Gastrocnemius medialis (tissue), 4 donors: ENCODE data around the gene OR7D2.

ENCODE experiments used
- CTCF ChIP-seq, 5 experiments: fragments of 450-650 bp in 3 of 5; fragments of 200-600 bp in 2 of 5; sonication (generic) in 2 of 5; IDR thresholded peaks in 4 of 5; conservative IDR thresholded peaks in 1 of 5; 1 replicate in 4 of 5; 2 replicates in 1 of 5; pipeline ENCODE4 v1.5.1; 2016 to 2019; ENCODE audit warnings: antibody characterized with exemption in 5 of 5, mild to moderate bottlenecking in 3 of 5, moderate library complexity in 3 of 5
- POLR2A ChIP-seq, 2 donors: fragments of 450-650 bp; IDR thresholded peaks; one replicate each; pipeline ENCODE4 v1.6.1; 2017; ENCODE audit warnings: antibody characterized with exemption in 2 of 2, mild to moderate bottlenecking in 2 of 2, moderate library complexity in 2 of 2

- TF ChIP-seq POLR2A (IDR thresholded peaks at IDR 0.05) (no peak), CTCF (IDR thresholded peaks at IDR 0.05 in 4 of 5, conservative IDR thresholded peaks at IDR 0.05 in 1 of 5) (no peak)
Measured at GRCh38 chr19:9161427-9161826, 17.4 kb upstream of the OR7D2 start.
